Dendritic cell treated with granulocyte-macrophage colony-stimulating factor and Interleukin-4, amounts not matched to agents 40 ng/mL and 50 ng/mL, for 4 days (primary cell): ENCODE data around the gene DTNBP1.
A peak's percentile ranks its signal among the peaks of the same experiment; 100 is the strongest.

Source experiments
- H3K27ac Mint-ChIP-seq: one replicate; pipeline ENCODE4 v1.8.0; 2022; ENCODE audit warnings: mild to moderate bottlenecking, mixed read lengths
- H3K27me3 Mint-ChIP-seq: one replicate; pipeline ENCODE4 v1.8.0; 2022; ENCODE audit warnings: mild to moderate bottlenecking, mixed read lengths
- H3K36me3 Mint-ChIP-seq: one replicate; pipeline ENCODE4 v1.8.0; 2022; ENCODE audit warnings: low read depth, mixed read lengths
- H3K4me1 Mint-ChIP-seq: one replicate; pipeline ENCODE4 v1.8.0; 2022; ENCODE audit warnings: low read depth, mixed read lengths
- H3K4me3 Mint-ChIP-seq: one replicate; pipeline ENCODE4 v1.8.0; 2022; ENCODE audit warnings: mild to moderate bottlenecking, moderate library complexity, mixed read lengths
- H3K9me3 Mint-ChIP-seq: one replicate; pipeline ENCODE4 v1.8.0; 2022; ENCODE audit warnings: mixed read lengths
- intact Hi-C: fragments of 100-400 bp; cut with micrococcal nuclease; formaldehyde crosslinking; loops from one replicate; pipeline ENCODE4 v1.15.0; 2022

DTNBP1 gene

DNA sequence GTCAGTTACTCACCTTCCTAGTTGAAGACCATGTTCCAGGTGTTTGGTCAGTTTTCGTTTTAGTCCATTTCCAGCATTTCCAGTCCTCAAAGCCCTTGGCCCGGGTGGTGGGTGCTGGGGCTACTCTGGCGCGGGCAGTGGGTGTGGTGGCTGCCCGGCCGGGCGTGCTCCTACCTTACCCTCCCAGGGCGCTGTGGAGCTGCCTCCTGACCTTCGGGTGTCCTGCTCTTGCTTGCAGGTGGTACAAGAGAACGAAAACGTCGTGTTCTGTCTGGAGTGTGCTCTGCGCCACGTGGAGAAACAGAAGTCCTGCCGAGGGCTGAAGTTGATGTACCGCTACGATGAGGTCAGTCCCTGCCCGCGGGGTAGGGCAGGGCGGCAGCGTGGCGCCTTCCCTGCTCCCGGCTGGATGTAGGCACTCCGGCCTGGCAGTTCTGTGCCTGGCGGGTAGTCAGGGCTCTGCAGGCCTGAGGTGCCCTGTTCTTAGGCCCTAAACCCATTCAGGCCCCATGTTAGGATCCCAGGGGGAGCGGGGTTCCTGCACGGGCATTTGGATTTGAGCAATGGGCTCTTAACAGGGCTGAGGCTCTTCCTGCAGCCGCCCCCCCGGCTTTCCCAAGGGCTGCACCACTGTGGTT lies 145.8 kb downstream of the DTNBP1 start:
- Mint-ChIP-seq H3K27ac (no peak overlapping the region), H3K36me3 (peaks cover 100% of the 10 kb centered on the region), H3K27me3 (no peaks in the 10 kb centered on the region), H3K4me1 (peaks cover 49% of the 10 kb centered on the region), H3K4me3 (no peak overlapping the region), H3K9me3 (no peaks in the 10 kb centered on the region)
- intact Hi-C loops, result no loop called here

DNA sequence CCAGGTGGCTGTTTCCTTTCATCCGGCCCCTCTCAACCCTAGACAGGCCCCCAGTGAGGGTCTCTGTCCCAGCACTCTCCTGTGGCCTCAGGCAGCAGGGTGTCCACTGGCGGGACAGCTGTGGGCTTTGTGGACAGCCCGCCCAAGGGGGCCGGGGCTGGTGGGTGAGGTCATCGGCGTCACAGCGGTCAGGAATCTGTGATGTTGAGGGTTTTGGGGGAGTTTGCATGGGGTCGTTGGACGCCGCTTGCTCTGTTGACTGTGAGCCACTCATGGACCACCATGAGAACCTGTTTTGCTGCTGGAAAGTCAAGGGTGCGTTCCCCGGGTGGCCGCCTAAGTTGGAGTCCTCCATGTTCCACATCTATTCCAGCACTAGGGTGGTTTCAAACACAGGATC lies 146.4 kb downstream of the DTNBP1 start:
- intact Hi-C loops, result no loop called here
- Mint-ChIP-seq H3K27ac (peak overlapping the region; percentile 69), H3K36me3 (peaks cover 100% of the 10 kb centered on the region), H3K9me3 (no peaks in the 10 kb centered on the region), H3K27me3 (no peaks in the 10 kb centered on the region), H3K4me1 (peaks cover 49% of the 10 kb centered on the region), H3K4me3 (no peak overlapping the region)

DNA sequence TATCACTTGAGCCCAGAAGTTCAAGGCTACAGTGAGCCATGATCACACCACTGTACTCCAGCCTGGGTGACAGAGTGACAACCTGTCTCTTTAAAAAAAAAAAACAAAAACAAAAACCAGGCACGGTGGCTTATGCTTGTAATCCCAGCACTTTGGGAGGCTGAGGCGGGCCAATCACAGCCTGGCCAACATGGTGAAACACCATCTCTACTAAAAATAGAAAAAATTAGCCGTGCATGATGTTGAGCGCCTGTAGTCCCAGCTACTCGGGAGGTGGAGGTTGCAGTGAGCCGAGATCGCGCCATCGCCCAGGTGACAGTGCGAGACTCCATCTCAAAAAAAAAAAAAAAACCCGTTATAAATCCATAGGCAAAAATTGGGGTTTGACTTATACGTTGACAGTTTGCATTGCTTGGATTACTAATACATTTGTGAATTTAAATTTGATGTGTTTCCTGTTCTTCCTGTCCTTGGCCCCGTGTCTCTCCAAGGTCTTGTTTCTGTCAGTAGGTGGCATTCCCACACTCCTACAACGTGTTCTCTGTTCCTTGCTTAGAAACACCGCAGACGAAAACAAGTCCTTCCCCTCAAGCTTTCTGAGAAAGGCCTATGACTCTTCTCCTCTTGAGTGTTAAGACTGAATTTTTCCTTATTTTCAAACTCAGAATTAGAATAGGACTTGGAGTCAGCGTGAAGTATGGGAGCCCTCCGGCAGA lies 147.0 kb downstream of the DTNBP1 start:
- peaks cover 100% of the 10 kb centered on the region for H3K36me3 Mint-ChIP-seq

DNA sequence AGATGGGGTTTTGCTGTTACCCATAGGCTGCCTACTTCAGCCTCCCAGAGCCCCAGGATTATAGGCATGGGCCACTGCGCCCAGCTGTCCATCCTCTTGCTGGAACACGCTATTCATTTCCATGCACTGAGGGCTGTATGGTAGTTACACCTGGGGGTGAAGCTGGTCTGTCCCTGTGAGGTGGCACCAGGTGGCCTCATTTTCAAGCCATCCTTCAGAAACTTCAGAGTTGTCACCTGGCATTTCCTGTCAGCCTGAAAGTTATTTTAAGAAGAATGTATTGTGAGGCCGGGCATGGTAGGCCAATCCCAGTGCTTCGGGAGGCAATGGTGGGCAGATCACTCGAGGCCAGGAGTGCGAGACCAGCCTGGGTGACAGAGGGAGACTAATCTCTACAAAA lies 147.6 kb downstream of the DTNBP1 start:
- H3K4me3 Mint-ChIP-seq, result no peak overlapping the region
- H3K27me3 Mint-ChIP-seq, result no peaks in the 10 kb centered on the region
- peaks cover 54% of the 10 kb centered on the region for H3K4me1 Mint-ChIP-seq
- no peaks in the 10 kb centered on the region for H3K9me3 Mint-ChIP-seq
- peaks cover 100% of the 10 kb centered on the region for H3K36me3 Mint-ChIP-seq
- peak overlapping the region; percentile 69 for H3K27ac Mint-ChIP-seq
- intact Hi-C loops, result no loop called here

More for the DNA sequence above, 147.0 kb downstream of the DTNBP1 start:
- H3K27ac Mint-ChIP-seq, result peak overlapping the region; percentile 69
- H3K4me1 Mint-ChIP-seq, result peaks cover 52% of the 10 kb centered on the region
- H3K27me3 Mint-ChIP-seq, result no peaks in the 10 kb centered on the region
- no peaks in the 10 kb centered on the region for H3K9me3 Mint-ChIP-seq
- no peak overlapping the region for H3K4me3 Mint-ChIP-seq
- intact Hi-C loops, result no loop called here

DNA sequence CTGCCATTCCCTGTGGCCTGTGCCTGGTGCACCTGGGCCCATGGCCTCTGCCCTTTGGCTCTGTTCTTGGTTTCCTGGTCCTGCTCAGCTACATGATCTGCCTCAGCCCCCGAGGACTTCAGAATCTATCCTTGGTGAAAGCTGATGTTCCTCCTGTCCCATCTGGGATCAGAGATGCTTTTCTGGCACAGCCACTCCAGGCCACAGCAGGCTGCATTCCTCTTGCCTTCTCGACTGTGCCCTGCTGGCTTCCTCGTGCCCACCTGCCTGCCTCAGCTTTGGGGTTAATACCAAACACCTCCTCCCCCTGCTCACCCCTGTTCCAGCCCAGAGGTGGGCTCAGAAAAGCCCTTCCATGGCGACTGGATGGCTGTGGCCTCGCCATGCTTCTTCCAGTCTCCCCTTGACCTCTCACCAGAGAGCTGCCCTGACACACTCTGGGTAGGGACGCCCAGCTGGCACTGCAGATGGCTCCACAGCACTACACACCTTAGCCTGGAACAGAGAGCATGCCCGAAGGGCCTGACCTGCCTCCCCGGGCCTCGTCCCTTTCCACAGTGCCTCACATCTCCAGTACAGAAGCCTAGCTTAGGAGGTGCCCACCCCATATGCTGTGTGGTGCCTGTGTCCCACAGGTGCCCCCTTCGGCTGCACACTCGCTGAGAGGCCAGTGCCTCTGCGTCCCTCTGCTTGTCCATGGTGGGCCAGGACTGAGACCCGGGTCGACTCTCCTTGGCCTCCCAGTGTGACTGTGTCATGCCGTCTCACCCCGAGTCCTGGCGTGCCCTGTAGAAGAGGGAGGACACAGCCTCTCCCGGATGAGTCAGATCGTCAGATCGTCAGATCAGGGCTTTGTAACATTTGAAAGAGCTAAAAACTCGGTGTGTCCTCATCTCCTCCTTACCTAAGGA lies 148.8 kb downstream of the DTNBP1 start:
- peaks cover 100% of the 10 kb centered on the region for H3K36me3 Mint-ChIP-seq
- H3K4me3 Mint-ChIP-seq, result no peak overlapping the region
- no peaks in the 10 kb centered on the region for H3K27me3 Mint-ChIP-seq
- H3K9me3 Mint-ChIP-seq, result no peaks in the 10 kb centered on the region
- H3K27ac Mint-ChIP-seq, result peak overlapping the region; percentile 69
- H3K4me1 Mint-ChIP-seq, result peaks cover 66% of the 10 kb centered on the region
- intact Hi-C loops, result no loop called here

DNA sequence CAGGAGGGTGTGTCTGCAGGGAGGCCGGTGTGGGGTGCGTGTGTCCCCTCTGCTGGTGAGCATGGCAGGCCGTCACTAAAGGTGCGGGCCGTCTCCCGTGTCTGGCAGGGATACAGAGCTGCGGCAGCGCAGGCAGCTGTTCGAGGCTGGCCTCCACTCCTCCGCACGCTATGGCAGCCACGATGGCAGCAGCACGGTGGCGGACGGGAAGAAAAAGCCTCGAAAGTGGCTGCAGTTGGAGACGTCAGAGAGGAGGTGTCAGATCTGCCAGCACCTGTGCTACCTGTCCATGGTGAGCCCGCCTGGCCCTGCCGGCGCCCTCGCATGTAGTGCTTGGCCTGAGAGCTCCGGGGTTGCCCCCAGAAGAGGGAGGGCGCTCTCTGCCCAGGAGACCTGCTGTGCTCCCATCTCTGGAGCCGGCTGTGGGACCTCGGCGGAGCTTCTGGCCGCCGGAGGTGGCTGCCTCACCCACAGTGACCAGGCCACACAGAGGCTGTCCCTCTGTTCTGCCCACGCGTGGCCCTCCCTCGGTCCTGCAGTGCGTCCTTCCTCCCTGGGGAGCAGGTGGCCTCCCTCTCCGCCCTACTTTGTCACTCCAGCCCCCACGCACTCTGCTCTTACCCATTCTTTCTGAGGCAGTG lies 149.6 kb downstream of the DTNBP1 start:
- H3K9me3 Mint-ChIP-seq, result no peaks in the 10 kb centered on the region
- peaks cover 100% of the 10 kb centered on the region for H3K36me3 Mint-ChIP-seq
- H3K4me1 Mint-ChIP-seq, result peaks cover 74% of the 10 kb centered on the region
- peak overlapping the region; percentile 69 for H3K27ac Mint-ChIP-seq
- no peak overlapping the region for H3K4me3 Mint-ChIP-seq
- no peaks in the 10 kb centered on the region for H3K27me3 Mint-ChIP-seq
- intact Hi-C loops, result no loop called here

DNA sequence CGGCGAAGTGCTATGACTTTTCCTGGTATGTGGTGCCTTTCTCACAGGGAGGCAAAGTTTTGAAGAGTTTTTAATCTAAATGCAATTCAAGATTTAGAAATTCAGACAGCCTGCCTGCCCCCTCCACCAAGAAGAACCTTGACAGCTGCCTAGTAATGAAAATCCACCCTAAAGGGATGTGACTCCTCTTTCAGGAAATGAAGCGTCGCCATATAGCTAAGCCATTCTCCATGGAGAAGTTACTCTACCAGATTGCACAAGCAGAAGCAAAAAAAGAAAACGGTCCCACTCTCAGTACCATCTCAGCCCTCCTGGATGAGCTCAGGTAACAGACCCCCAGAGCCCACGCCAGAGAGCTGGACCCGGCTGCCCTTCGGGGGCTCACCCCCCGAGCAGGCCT lies 150.1 kb downstream of the DTNBP1 start:
- intact Hi-C loops, result no loop called here
- Mint-ChIP-seq H3K27me3 (no peaks in the 10 kb centered on the region), H3K36me3 (peaks cover 100% of the 10 kb centered on the region), H3K9me3 (no peaks in the 10 kb centered on the region), H3K27ac (peak overlapping the region; percentile 50), H3K4me3 (no peak overlapping the region), H3K4me1 (peaks cover 79% of the 10 kb centered on the region)

DNA sequence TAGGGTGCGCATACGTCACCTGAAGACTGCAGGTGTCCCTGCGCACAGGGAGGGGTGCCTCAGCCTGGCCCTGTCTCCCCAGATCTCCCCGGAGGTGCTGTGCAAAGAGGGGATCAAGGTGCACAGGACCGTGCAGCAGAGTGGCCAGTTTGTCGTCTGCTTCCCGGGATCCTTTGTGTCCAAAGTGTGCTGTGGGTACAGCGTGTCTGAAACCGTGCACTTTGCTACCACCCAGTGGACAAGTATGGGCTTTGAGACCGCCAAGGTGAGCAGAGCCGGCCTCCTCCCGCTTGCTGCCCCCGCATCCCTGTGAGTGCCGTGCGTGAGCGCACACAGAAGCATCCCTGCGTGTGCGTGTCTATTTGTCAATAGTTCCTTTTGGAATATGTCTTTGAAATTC lies 150.7 kb downstream of the DTNBP1 start:
- H3K27ac Mint-ChIP-seq, result no peak overlapping the region
- intact Hi-C loops, result no loop called here
- H3K9me3 Mint-ChIP-seq, result no peaks in the 10 kb centered on the region
- no peaks in the 10 kb centered on the region for H3K27me3 Mint-ChIP-seq
- H3K4me3 Mint-ChIP-seq, result no peak overlapping the region
- H3K4me1 Mint-ChIP-seq, result peaks cover 85% of the 10 kb centered on the region
- H3K36me3 Mint-ChIP-seq, result peaks cover 100% of the 10 kb centered on the region

DNA sequence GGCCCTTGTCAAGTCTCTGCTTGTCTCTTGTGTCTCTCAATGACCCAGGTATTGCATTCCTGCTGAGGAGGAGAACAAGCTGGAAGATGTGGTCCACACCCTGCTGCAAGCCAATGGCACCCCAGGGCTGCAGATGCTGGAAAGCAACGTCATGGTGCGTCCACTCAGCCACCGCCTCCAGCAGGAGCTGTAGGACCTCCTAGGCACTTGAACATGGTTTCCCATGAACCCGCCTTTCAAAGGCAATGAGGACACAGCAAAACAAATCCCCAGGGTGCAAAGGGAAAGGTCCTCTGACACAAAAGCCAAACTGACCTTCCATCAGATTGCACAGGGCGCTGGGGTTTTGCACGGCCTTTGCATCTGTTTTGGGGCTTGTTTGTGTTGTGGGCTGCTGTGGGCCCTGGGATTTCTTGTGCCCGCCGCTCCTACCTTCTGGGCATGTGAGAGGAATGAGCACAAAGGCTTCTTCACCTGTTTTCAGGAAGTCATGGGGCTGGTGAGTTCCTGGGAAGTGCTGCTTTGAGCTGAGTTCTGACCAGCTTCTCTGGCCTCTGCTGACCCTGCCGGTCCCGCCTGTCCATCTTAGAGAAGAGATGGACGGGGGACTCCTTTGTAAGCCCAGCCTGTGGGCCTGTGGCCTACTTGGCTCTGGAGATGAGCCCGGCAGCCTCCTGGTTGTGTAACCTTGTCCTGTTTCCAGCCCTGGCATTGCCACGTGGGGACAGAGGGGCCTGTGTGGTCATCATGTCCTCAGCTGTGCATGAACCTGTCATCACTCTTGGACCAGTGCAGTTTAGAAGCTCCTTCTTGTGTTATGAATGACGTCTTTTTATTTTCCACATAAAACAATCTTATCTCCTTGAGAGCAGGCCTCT lies 151.3 kb downstream of the DTNBP1 start:
- H3K36me3 Mint-ChIP-seq, result peaks cover 100% of the 10 kb centered on the region

DNA sequence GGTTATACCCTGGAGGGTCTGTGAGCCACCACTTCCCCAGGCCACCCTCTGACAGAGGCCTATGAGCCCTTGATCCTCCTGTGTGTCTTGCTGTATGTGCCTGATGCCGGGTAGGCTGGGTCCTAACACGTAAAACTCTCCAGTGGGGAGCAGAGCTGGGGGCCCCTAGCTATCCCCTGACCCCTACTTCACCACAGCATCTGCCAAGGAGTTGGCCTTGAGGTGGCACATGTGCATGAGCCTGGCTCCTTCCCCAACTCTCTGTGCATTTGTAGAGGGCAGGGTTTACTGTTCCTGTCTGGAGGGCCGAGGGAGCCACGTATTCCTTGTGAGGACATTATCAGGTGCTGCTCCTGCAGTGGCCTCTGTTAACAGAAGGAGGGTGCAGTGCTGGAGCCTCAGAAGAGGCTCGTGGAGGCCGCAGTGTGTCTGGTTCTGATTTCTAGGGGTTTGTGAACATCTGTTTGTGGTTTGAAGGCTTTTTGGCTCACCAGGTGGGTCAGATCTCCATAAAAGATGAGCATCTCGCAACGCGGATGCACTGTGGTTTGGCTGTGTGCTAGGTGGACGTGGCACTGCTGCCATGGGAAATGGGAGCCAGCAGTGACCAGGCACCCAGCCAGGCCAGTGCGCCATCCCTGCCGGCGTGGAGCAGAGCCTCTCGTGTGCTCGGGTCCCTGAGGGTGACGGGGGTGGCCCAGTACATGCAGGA lies 152.1 kb downstream of the DTNBP1 start:
- no peaks in the 10 kb centered on the region for H3K9me3 Mint-ChIP-seq
- H3K27me3 Mint-ChIP-seq, result no peaks in the 10 kb centered on the region
- H3K36me3 Mint-ChIP-seq, result peaks cover 100% of the 10 kb centered on the region
- intact Hi-C loops, result no loop called here
- H3K4me3 Mint-ChIP-seq, result no peak overlapping the region
- peak overlapping the region; percentile 76 for H3K27ac Mint-ChIP-seq
- peaks cover 84% of the 10 kb centered on the region for H3K4me1 Mint-ChIP-seq

More for the DNA sequence above, 151.3 kb downstream of the DTNBP1 start:
- Mint-ChIP-seq H3K27ac (peak overlapping the region; percentile 76), H3K9me3 (no peaks in the 10 kb centered on the region), H3K4me1 (peaks cover 90% of the 10 kb centered on the region), H3K27me3 (no peaks in the 10 kb centered on the region), H3K4me3 (no peak overlapping the region)
- intact Hi-C loops, result no loop called here

DNA sequence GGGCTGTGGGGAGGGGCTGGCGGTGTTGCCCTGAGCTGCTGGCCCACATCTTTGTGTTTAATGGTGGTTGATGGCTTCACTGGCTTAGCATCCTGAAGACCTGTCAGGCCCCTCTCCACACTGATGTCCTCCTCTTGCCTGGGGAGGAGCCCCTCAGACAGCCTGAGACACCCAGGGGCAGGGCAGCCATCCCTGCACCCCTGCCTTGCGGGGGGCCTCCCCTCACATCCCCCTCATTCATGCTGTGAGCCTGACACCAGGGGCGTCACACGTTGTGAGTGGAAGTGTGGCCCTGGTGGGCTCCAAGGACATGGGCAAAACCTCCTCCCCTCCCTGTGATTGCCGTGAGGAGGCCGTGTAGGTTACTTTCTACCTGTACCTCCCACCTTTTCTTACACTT lies 152.7 kb downstream of the DTNBP1 start:
- no peaks in the 10 kb centered on the region for H3K9me3 Mint-ChIP-seq
- peaks cover 100% of the 10 kb centered on the region for H3K36me3 Mint-ChIP-seq
- peaks cover 82% of the 10 kb centered on the region for H3K4me1 Mint-ChIP-seq
- H3K27me3 Mint-ChIP-seq, result no peaks in the 10 kb centered on the region
- intact Hi-C loops, result no loop called here
- H3K27ac Mint-ChIP-seq, result peak overlapping the region; percentile 76
- H3K4me3 Mint-ChIP-seq, result no peak overlapping the region

DNA sequence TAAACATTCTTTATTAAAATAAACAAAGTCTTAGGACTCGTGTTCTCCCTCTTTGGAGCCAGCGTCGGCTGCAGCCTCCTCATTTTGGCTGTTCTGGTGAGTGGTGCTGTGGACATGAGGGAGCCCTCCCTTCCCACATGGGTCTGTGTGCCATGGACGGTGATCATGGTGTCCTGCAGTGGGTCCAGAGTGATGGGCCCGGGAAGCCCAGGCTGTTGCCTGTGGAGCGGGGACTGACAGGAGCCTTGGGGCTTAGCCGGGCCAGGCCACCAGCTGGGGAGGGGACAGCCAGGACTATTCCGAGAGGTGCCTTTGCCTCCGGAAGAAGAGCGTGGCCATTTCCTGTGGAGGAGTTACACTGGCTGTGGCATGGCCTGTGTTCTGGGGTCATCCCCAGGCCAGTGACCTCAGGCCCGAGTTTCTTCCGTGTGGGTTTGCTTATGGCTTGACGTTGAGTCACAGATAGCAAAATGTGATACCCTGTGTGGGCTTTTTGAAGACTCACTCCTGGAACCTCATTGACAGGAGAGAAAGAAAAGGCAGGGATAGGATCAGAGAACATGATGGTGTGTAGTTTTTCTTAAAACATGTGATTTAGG lies 153.4 kb downstream of the DTNBP1 start:
- H3K9me3 Mint-ChIP-seq, result no peaks in the 10 kb centered on the region
- H3K4me1 Mint-ChIP-seq, result peaks cover 84% of the 10 kb centered on the region
- peak overlapping the region; percentile 76 for H3K27ac Mint-ChIP-seq
- intact Hi-C loops, result no loop called here
- no peak overlapping the region for H3K4me3 Mint-ChIP-seq
- H3K36me3 Mint-ChIP-seq, result peaks cover 100% of the 10 kb centered on the region
- no peaks in the 10 kb centered on the region for H3K27me3 Mint-ChIP-seq
